ENCODE measurements around the gene APOOL.

Gene APOOL

DNA sequence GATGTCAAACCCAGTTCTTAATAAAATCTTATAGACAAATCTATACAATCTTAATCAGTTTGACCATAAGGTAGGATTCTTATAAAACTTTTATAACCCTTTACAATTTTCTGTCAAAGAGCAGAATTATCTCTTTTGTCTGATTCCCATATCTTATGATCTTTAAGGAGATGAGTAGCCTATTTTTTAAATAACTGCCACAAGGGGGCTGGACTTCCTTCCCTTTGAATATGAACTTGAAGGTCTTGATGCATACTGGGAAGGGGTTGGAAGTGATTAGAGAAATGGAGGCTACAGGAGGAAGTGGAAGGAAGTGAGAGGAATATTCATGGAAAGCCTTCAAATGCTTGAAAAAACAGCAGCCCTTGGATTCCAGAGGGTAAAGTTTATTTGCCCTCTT, 111.1 kb downstream of the APOOL start:
- H3K9ac ChIP-seq (ENCODE audit: low read length), result no peak overlapping the region
- H3K4ac ChIP-seq (ENCODE audit: low read depth in 1 of 2, low read length in 2 of 2), result no peak overlapping the region
- DNase-seq, result no peak
- H2BK12ac ChIP-seq (ENCODE audit: low read length in 2 of 2), result no peak overlapping the region
- peaks cover 0 to 5% of the 10 kb centered on the region in 2 experiments for H3K27me3 ChIP-seq (ENCODE audit: control insufficient read depth in 1 of 2, insufficient read depth in 1 of 2, low read length in 2 of 2)
- no peak overlapping the region for H3K18ac ChIP-seq (ENCODE audit: low read depth in 1 of 2, low read length in 2 of 2)
- no peaks in the 10 kb centered on the region for H3K4me1 ChIP-seq (ENCODE audit: control insufficient read depth, insufficient read depth, low read depth, low read length)
- no peak overlapping the region for H4K8ac ChIP-seq (ENCODE audit: low read length)
- H3K27ac ChIP-seq (ENCODE audit: low read length, poor library complexity, severe bottlenecking), result no peak overlapping the region
- no peak overlapping the region for H3K4me3 ChIP-seq (ENCODE audit: insufficient read depth in 1 of 2, low read depth in 1 of 2, low read length in 2 of 2)
- H3K79me1 ChIP-seq (replicated peaks; ENCODE audit: low read length, poor library complexity, severe bottlenecking), result no peaks in the 10 kb centered on the region
- H3K36me3 ChIP-seq (ENCODE audit: control insufficient read depth in 1 of 2, insufficient read depth in 2 of 2, low read depth in 1 of 2, low read length in 2 of 2), result no peaks in the 10 kb centered on the region
- no peak overlapping the region for H2BK120ac ChIP-seq (ENCODE audit: low read depth, low read length)
- H2BK5ac ChIP-seq (ENCODE audit: low read depth, low read length, poor library complexity, severe bottlenecking), result no peak overlapping the region
- H4K91ac ChIP-seq (ENCODE audit: low read length), result no peak overlapping the region
- H2BK15ac ChIP-seq (ENCODE audit: low read depth, poor library complexity, severe bottlenecking), result no peak overlapping the region
- H3K23ac ChIP-seq (ENCODE audit: low read length in 2 of 2), result no peak overlapping the region
- H3K14ac ChIP-seq (ENCODE audit: low read length in 2 of 2), result no peak overlapping the region
- H2AFZ ChIP-seq (ENCODE audit: low read depth, low read length), result no peak overlapping the region
- no peak overlapping the region for H3K4me2 ChIP-seq (ENCODE audit: low read length, poor library complexity, severe bottlenecking)
- H3K9me3 ChIP-seq (ENCODE audit: control insufficient read depth, low read length), result no peaks in the 10 kb centered on the region
- no peak overlapping the region for H2AK5ac ChIP-seq (ENCODE audit: low read length, severe bottlenecking)

DNA sequence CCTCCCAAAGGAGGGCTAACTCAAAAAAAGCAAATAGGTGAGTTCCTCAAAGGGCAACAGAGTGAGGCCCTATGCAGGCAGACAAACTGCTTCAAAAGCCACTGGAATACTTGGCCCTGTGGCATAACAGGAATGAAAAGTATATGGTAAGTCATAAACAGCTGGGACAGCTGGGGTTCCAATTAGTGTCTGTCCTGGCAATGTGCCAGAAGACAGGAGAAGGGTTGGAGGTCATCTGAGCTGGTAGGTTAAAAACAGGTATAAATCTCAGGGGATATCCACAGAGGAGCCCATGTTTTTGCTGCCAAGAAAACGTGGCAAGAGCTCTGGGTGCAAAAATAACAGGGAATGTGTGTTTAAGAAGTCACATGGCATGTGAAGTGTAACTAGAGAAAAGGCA, 111.6 kb downstream of the APOOL start:
- H3K27me3 ChIP-seq (ENCODE audit: control insufficient read depth in 1 of 2, insufficient read depth in 1 of 2, low read length in 2 of 2), result peaks cover 0 to 5% of the 10 kb centered on the region in 2 experiments
- H2AFZ ChIP-seq (ENCODE audit: low read depth, low read length), result no peak overlapping the region
- H4K91ac ChIP-seq (ENCODE audit: low read length), result no peak overlapping the region
- H3K27ac ChIP-seq (ENCODE audit: low read length, poor library complexity, severe bottlenecking), result no peak overlapping the region
- H3K23ac ChIP-seq (ENCODE audit: low read length in 2 of 2), result no peak overlapping the region
- H2BK120ac ChIP-seq (ENCODE audit: low read depth, low read length), result no peak overlapping the region
- DNase-seq, result no peak
- no peaks in the 10 kb centered on the region for H3K79me1 ChIP-seq (replicated peaks; ENCODE audit: low read length, poor library complexity, severe bottlenecking)
- no peaks in the 10 kb centered on the region for H3K36me3 ChIP-seq (ENCODE audit: control insufficient read depth in 1 of 2, insufficient read depth in 2 of 2, low read depth in 1 of 2, low read length in 2 of 2)
- H2AK5ac ChIP-seq (ENCODE audit: low read length, severe bottlenecking), result no peak overlapping the region
- no peak overlapping the region for H3K18ac ChIP-seq (ENCODE audit: low read depth in 1 of 2, low read length in 2 of 2)
- no peaks in the 10 kb centered on the region for H3K4me1 ChIP-seq (ENCODE audit: control insufficient read depth, insufficient read depth, low read depth, low read length)
- no peak overlapping the region for H2BK15ac ChIP-seq (ENCODE audit: low read depth, poor library complexity, severe bottlenecking)
- no peak overlapping the region for H3K14ac ChIP-seq (ENCODE audit: low read length in 2 of 2)
- no peak overlapping the region for H3K9ac ChIP-seq (ENCODE audit: low read length)
- no peak overlapping the region for H3K4me2 ChIP-seq (ENCODE audit: low read length, poor library complexity, severe bottlenecking)
- H3K4me3 ChIP-seq (ENCODE audit: insufficient read depth in 1 of 2, low read depth in 1 of 2, low read length in 2 of 2), result no peak overlapping the region
- no peak overlapping the region for H2BK12ac ChIP-seq (ENCODE audit: low read length in 2 of 2)
- H3K4ac ChIP-seq (ENCODE audit: low read depth in 1 of 2, low read length in 2 of 2), result no peak overlapping the region
- H4K8ac ChIP-seq (ENCODE audit: low read length), result no peak overlapping the region
- 23% methylated on average over 1 of the region's 1 CpG for WGBS
- no peak overlapping the region for H2BK5ac ChIP-seq (ENCODE audit: low read depth, low read length, poor library complexity, severe bottlenecking)
- no peaks in the 10 kb centered on the region for H3K9me3 ChIP-seq (ENCODE audit: control insufficient read depth, low read length)

DNA sequence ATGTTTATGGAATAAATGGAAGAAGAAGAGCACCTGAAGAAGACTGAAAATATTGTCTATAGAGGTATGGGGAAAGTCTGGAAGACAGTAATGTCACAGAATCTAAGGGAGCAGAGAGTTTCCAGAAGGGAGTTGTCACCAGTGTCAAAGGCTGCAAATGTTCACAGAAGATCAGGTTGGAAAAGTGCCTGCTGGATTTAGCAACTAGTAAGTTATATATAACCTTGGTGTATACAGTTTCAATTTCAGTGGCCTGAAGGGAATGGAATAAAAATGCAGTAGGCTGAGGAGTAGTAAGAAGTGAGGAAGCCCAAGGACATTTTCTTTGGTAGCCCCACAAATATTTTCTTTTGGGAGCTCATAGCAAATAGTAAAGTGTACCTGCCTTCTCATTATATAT, 132.7 kb downstream of the APOOL start:
- H2BK5ac ChIP-seq (ENCODE audit: low read depth, low read length, poor library complexity, severe bottlenecking), result no peak overlapping the region
- DNase-seq, result no peak
- H3K27me3 ChIP-seq (ENCODE audit: control insufficient read depth in 1 of 2, insufficient read depth in 1 of 2, low read length in 2 of 2), result no peaks in the 10 kb centered on the region
- H3K4me1 ChIP-seq (ENCODE audit: control insufficient read depth, insufficient read depth, low read depth, low read length), result no peaks in the 10 kb centered on the region
- H2AK5ac ChIP-seq (ENCODE audit: low read length, severe bottlenecking), result no peak overlapping the region
- no peak overlapping the region for H3K14ac ChIP-seq (ENCODE audit: low read length in 2 of 2)
- H3K4me2 ChIP-seq (ENCODE audit: low read length, poor library complexity, severe bottlenecking), result no peak overlapping the region
- no peak overlapping the region for H3K4ac ChIP-seq (ENCODE audit: low read depth in 1 of 2, low read length in 2 of 2)
- no peak overlapping the region for H3K23ac ChIP-seq (ENCODE audit: low read length in 2 of 2)
- H2BK120ac ChIP-seq (ENCODE audit: low read depth, low read length), result no peak overlapping the region
- H2BK12ac ChIP-seq (ENCODE audit: low read length in 2 of 2), result no peak overlapping the region
- no peaks in the 10 kb centered on the region for H3K79me1 ChIP-seq (replicated peaks; ENCODE audit: low read length, poor library complexity, severe bottlenecking)
- H3K4me3 ChIP-seq (ENCODE audit: insufficient read depth in 1 of 2, low read depth in 1 of 2, low read length in 2 of 2), result no peak overlapping the region
- no peak overlapping the region for H3K9ac ChIP-seq (ENCODE audit: low read length)
- no peak overlapping the region for H4K91ac ChIP-seq (ENCODE audit: low read length)
- no peaks in the 10 kb centered on the region for H3K36me3 ChIP-seq (ENCODE audit: control insufficient read depth in 1 of 2, insufficient read depth in 2 of 2, low read depth in 1 of 2, low read length in 2 of 2)
- no peak overlapping the region for H2AFZ ChIP-seq (ENCODE audit: low read depth, low read length)
- no peak overlapping the region for H3K18ac ChIP-seq (ENCODE audit: low read depth in 1 of 2, low read length in 2 of 2)
- no peak overlapping the region for H4K8ac ChIP-seq (ENCODE audit: low read length)
- H2BK15ac ChIP-seq (ENCODE audit: low read depth, poor library complexity, severe bottlenecking), result no peak overlapping the region
- no peak overlapping the region for H3K27ac ChIP-seq (ENCODE audit: low read length, poor library complexity, severe bottlenecking)
- no peaks in the 10 kb centered on the region for H3K9me3 ChIP-seq (ENCODE audit: control insufficient read depth, low read length)

DNA sequence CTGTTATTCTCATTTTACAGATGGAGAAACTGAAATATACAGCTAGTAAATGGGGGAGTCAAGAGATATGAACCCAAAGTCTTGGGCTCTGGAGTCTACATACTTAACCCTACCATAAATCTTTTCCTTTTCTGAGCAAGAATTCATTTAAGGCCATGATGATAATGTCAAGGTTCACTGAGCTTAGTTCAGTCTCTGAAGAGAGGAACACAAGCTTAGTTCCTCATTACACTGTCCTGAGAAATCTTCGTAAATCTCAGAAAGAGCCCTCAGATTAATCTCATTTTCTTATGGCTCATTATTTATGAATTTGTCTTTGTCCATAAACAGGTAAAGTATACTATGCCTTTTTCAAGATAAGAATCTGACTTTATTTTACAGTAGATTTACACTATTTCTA, 135.7 kb downstream of the APOOL start:
- no peaks in the 10 kb centered on the region for H3K4me1 ChIP-seq (ENCODE audit: control insufficient read depth, insufficient read depth, low read depth, low read length)
- H3K9me3 ChIP-seq (ENCODE audit: control insufficient read depth, low read length), result no peaks in the 10 kb centered on the region
- no peak overlapping the region for H2AK5ac ChIP-seq (ENCODE audit: low read length, severe bottlenecking)
- no peak for DNase-seq
- H3K18ac ChIP-seq (ENCODE audit: low read depth in 1 of 2, low read length in 2 of 2), result no peak overlapping the region
- no peak overlapping the region for H3K4ac ChIP-seq (ENCODE audit: low read depth in 1 of 2, low read length in 2 of 2)
- no peak overlapping the region for H4K91ac ChIP-seq (ENCODE audit: low read length)
- H3K27me3 ChIP-seq (ENCODE audit: control insufficient read depth in 1 of 2, insufficient read depth in 1 of 2, low read length in 2 of 2), result no peaks in the 10 kb centered on the region
- H3K14ac ChIP-seq (ENCODE audit: low read length in 2 of 2), result no peak overlapping the region
- H2BK15ac ChIP-seq (ENCODE audit: low read depth, poor library complexity, severe bottlenecking), result no peak overlapping the region
- H3K36me3 ChIP-seq (ENCODE audit: control insufficient read depth in 1 of 2, insufficient read depth in 2 of 2, low read depth in 1 of 2, low read length in 2 of 2), result no peaks in the 10 kb centered on the region
- no CpG with 5 or more reads among the region's 1 CpG for WGBS
- H3K23ac ChIP-seq (ENCODE audit: low read length in 2 of 2), result no peak overlapping the region
- no peak overlapping the region for H2BK12ac ChIP-seq (ENCODE audit: low read length in 2 of 2)
- H2BK120ac ChIP-seq (ENCODE audit: low read depth, low read length), result no peak overlapping the region
- H3K4me2 ChIP-seq (ENCODE audit: low read length, poor library complexity, severe bottlenecking), result no peak overlapping the region
- no peak overlapping the region for H3K9ac ChIP-seq (ENCODE audit: low read length)
- H4K8ac ChIP-seq (ENCODE audit: low read length), result no peak overlapping the region
- H3K79me1 ChIP-seq (replicated peaks; ENCODE audit: low read length, poor library complexity, severe bottlenecking), result no peaks in the 10 kb centered on the region
- no peak overlapping the region for H2AFZ ChIP-seq (ENCODE audit: low read depth, low read length)
- no peak overlapping the region for H2BK5ac ChIP-seq (ENCODE audit: low read depth, low read length, poor library complexity, severe bottlenecking)
- H3K27ac ChIP-seq (ENCODE audit: low read length, poor library complexity, severe bottlenecking), result no peak overlapping the region
- H3K4me3 ChIP-seq (ENCODE audit: insufficient read depth in 1 of 2, low read depth in 1 of 2, low read length in 2 of 2), result no peak overlapping the region

All from mesenchymal stem cell (in vitro differentiated cells and primary cell).